Esophagus muscularis mucosa (tissue), 4 donors: Measurements from ENCODE around the gene TNFSF8. TPM values are rescaled to one million over a fixed set of nuclear protein-coding genes. Genes with fewer than 3 reads are reported as not detected.

Experiments
- DNase-seq: peaks from one replicate; pipeline ENCODE4 v3.0.0-alpha.2; 2017; ENCODE audit errors: extremely low spot score
- H3K27ac ChIP-seq, 4 donors: fragments of 200-600 bp; sonication (generic); replicated peaks in 1 of 4; 1 replicate in 3 of 4; 2 replicates in 1 of 4; pipeline ENCODE4 v1.5.1; 2016 to 2019; ENCODE audit warnings: mild to moderate bottlenecking in 1 of 4
- H3K27me3 ChIP-seq, 4 donors: fragments of 200-600 bp; sonication (generic); one replicate each; pipeline versions ENCODE4 v1.5.1 to v1.6.0; 2016 to 2019
- H3K36me3 ChIP-seq, 4 donors: fragments of 200-600 bp; sonication (generic); one replicate each; pipeline ENCODE4 v1.5.1; 2016 to 2019
- H3K4me1 ChIP-seq, 4 donors: fragments of 200-600 bp; sonication (generic); one replicate each; pipeline ENCODE4 v1.5.1; 2016 to 2019
- H3K4me3 ChIP-seq, 4 donors: fragments of 200-600 bp; sonication (generic); 1 replicate in 2 of 4; 2 replicates in 2 of 4; pipeline ENCODE4 v1.5.1; 2016 to 2019; ENCODE audit warnings: mild to moderate bottlenecking in 4 of 4, moderate library complexity in 1 of 4
- H3K9me3 ChIP-seq, 4 donors: fragments of 200-600 bp; sonication (generic); 1 replicate in 3 of 4; 2 replicates in 1 of 4; pipeline ENCODE4 v1.5.1; 2016 to 2019
- EP300 ChIP-seq: sonication (generic); formaldehyde crosslinking; IDR thresholded peaks from one replicate; pipeline ENCODE4 v1.6.1; 2017; ENCODE audit warnings: antibody characterized with exemption
- POLR2A ChIP-seq: fragments of 450-650 bp; IDR thresholded peaks from one replicate; pipeline ENCODE4 v1.6.1; 2017; ENCODE audit warnings: antibody characterized with exemption, moderate library complexity, mild to moderate bottlenecking, low read depth
- POLR2AphosphoS5 ChIP-seq, 2 donors: sonication (generic); formaldehyde crosslinking; IDR thresholded peaks; one replicate each; pipeline ENCODE4 v1.6.1; 2017; ENCODE audit warnings: antibody characterized with exemption in 2 of 2
- WGBS: methylation state at CpG from one replicate; pipeline ENCODE4 v1.1.5; 2018; 5-methylcytosine and 5-hydroxymethylcytosine counted together
- intact Hi-C: fragments of 100-400 bp; cut with DNase I; formaldehyde crosslinking; loops from one replicate; pipeline ENCODE4 v1.15.1; 2023
- total RNA-seq, 4 donors: library from RNA; depleted of rRNA; stranded (reverse); fragments of >200 nt; gene quantifications; one replicate each; pipeline versions ENCODE4 v1.1.0 to v1.2.1, GENCODE V29; 2016
- TF ChIP-seq, protein P1 (sequence below), 3 experiments: fragments of 200-600 bp in 2 of 3; fragments of 450-650 bp in 1 of 3; sonication (generic) in 2 of 3; IDR thresholded peaks; one replicate each; pipeline ENCODE4 v1.5.1; 2017 to 2019; ENCODE audit warnings: antibody characterized with exemption in 3 of 3, mild to moderate bottlenecking in 2 of 3, moderate library complexity in 1 of 3

The TNFSF8 gene
- total RNA-seq, 4 donors from 2014 or later, result 0.46 to 4.0 (median 1.4) TPM

DNA sequence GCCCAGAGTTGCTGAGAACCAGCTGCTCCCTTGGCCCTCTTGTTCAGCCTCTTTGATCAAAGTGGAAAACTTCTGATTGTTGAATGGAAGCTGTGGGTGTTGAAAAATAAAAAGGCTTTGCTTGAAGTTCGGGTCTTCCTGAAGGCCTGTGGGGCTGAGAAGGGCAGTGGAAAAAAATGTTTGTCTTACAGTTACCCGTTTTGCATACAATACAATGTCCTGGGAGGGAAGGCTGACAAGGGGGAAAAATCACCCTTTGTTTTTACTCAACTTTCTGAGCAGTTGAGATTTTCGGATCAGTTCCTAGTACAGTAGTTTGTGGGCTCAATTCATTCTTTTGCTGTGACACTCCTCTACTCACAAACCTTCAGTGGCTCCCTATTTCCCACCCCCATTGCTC, 2.1 kb upstream of the TNFSF8 start:
- Histone ChIP-seq H3K27ac (no peak overlapping the region), H3K4me3 (no peak overlapping the region), H3K9me3 (no peaks in the 10 kb centered on the region), H3K4me1 (no peaks in the 10 kb centered on the region), H3K27me3 (peaks cover 0 to 11% (median 0%) of the 10 kb centered on the region in 4 donors), H3K36me3 (no peaks in the 10 kb centered on the region)
- no peak for DNase-seq
- TF ChIP-seq EP300 (no peak), POLR2A (no peak), POLR2AphosphoS5 (IDR thresholded peaks at IDR 0.05) (no peak)
- TF ChIP-seq, protein P1, sequence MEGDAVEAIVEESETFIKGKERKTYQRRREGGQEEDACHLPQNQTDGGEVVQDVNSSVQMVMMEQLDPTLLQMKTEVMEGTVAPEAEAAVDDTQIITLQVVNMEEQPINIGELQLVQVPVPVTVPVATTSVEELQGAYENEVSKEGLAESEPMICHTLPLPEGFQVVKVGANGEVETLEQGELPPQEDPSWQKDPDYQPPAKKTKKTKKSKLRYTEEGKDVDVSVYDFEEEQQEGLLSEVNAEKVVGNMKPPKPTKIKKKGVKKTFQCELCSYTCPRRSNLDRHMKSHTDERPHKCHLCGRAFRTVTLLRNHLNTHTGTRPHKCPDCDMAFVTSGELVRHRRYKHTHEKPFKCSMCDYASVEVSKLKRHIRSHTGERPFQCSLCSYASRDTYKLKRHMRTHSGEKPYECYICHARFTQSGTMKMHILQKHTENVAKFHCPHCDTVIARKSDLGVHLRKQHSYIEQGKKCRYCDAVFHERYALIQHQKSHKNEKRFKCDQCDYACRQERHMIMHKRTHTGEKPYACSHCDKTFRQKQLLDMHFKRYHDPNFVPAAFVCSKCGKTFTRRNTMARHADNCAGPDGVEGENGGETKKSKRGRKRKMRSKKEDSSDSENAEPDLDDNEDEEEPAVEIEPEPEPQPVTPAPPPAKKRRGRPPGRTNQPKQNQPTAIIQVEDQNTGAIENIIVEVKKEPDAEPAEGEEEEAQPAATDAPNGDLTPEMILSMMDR (IDR thresholded peaks at IDR 0.05), result no peak
- 73% methylated on average over 3 of the region's 3 CpGs for WGBS
- intact Hi-C loops, result no loop called here

DNA sequence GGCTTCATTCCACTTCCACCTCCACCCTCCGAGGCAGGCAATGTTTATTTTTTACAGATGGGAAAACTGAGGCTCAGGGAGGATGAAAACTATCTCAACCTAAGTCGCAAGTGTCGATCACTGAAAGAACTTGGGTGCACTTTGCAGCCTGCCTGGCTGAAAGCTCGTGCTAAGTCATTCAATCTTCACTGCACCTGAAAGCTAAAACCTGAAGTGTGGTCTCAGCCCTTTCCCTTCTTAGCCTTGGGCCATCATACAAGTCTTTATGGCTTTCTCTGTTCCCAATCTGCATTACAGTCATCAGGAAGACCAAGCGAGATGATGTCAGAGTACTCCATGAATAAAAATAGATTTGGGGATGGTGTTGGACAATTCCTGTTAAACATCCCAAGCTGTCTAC, 1.0 kb upstream of the TNFSF8 start:
- TF ChIP-seq POLR2A, result no peak
- Histone ChIP-seq H3K27ac (no peak overlapping the region), H3K4me1 (no peaks in the 10 kb centered on the region), H3K36me3 (no peaks in the 10 kb centered on the region), H3K27me3 (peaks cover 0 to 11% (median 0%) of the 10 kb centered on the region in 4 donors), H3K9me3 (no peaks in the 10 kb centered on the region), H3K4me3 (no peak overlapping the region)
- intact Hi-C loops, result no loop called here
- DNase-seq, result no peak
- 86% methylated on average over 5 of the region's 5 CpGs for WGBS

DNA sequence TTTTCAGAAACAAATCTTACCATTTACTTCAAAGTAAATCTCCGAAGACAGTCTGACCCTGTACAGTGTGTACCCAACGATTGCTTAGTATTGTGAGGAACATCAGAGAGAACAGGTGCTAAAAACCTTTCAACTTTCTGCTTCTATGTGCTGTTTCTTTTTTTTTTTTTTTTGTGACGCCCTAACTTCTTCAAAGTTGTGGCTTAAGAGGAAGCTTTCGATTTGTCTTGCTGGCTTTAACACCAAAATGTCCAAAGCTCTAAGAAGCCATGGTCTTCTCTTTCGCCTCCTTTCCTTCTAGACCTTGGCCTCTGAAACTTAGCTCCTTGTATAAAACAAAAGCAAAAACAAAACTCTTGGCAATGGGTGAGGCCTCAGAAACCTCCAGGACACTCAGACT, 1.2 kb downstream of the TNFSF8 start:
- Histone ChIP-seq H3K4me3 (peak overlapping the region in 3 of 4 donors; percentile 10 to 16 (median 13)), H3K4me1 (no peaks in the 10 kb centered on the region), H3K27me3 (peaks cover 0 to 13% (median 0%) of the 10 kb centered on the region in 4 donors), H3K9me3 (no peaks in the 10 kb centered on the region), H3K36me3 (no peaks in the 10 kb centered on the region), H3K27ac (peak overlapping the region in 1 of 4 donors; percentile 53)
- TF ChIP-seq POLR2AphosphoS5 (IDR thresholded peaks at IDR 0.05) (peak in 1 of 2 donors; percentile 20), EP300 (no peak), POLR2A (no peak)
- TF ChIP-seq, protein P1 (IDR thresholded peaks at IDR 0.05), result no peak
- DNase-seq, result no peak
- intact Hi-C loops, result no loop called here
- 77% methylated on average over 5 of the region's 5 CpGs for WGBS

DNA sequence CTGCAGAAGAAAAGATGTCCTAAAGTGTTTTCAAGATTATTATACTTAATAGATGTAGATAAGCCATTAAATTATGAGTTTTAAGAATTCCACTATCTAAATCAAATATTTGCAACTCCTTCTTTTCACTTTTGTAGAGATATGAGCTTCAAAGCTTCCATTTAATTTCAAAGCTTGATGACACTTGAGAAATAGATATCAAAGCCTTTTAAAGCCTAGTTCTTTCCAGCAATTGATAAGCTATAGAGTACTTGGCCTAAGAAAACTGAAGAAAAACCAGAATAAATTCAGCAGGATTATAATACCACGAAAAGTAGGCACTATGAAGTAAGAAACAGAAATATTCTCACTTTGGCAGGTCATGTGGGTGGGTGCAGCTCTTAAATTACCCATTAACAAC, 1.7 kb downstream of the TNFSF8 start:
- Histone ChIP-seq H3K9me3 (no peaks in the 10 kb centered on the region), H3K27me3 (peaks cover 0 to 13% (median 0%) of the 10 kb centered on the region in 4 donors), H3K4me1 (no peaks in the 10 kb centered on the region), H3K4me3 (peak overlapping the region; percentile 4 to 16 (median 12)), H3K36me3 (no peaks in the 10 kb centered on the region), H3K27ac (peak overlapping the region in 1 of 4 donors; percentile 33)
- no peak for DNase-seq
- intact Hi-C loops, result no loop called here
- TF ChIP-seq, protein P1 (IDR thresholded peaks at IDR 0.05), result no peak
- TF ChIP-seq POLR2A (no peak), POLR2AphosphoS5 (IDR thresholded peaks at IDR 0.05) (no peak), EP300 (no peak)
- WGBS, result 74% methylated on average over 1 of the region's 1 CpG

DNA sequence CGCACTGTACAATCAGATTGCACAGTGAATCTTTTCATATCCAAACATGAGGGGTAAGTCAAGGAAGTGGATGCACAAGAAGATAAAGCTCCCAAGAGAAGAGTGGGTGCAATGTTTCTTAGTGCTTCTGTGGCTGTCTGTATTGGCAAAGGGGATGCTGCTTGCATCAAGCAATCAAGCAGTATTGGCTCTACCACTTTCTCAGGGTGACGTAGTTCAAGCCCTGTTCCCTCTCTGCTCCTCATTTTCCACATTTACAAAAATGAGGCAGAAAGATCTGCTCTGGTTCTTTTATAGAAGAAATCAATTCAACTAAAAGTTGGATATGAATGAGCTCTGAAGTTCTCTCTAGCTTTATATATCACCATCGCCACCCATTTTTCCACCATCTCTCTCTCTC, 2.3 kb downstream of the TNFSF8 start:
- peaks cover 0 to 13% (median 0%) of the 10 kb centered on the region in 4 donors for H3K27me3 ChIP-seq
- H3K27ac ChIP-seq, result peak overlapping the region in 2 of 4 donors; percentile 11 to 33
- H3K9me3 ChIP-seq, result no peaks in the 10 kb centered on the region
- intact Hi-C loops, result no loop called here
- no peak for DNase-seq
- peak overlapping the region; percentile 4 to 16 (median 12) for H3K4me3 ChIP-seq
- TF ChIP-seq EP300 (no peak), POLR2A (no peak), POLR2AphosphoS5 (IDR thresholded peaks at IDR 0.05) (no peak)
- TF ChIP-seq, protein P1 (IDR thresholded peaks at IDR 0.05), result no peak
- H3K4me1 ChIP-seq, result no peaks in the 10 kb centered on the region
- WGBS, result 88% methylated on average over 3 of the region's 3 CpGs
- H3K36me3 ChIP-seq, result no peaks in the 10 kb centered on the region
